K562 (cell line): ENCODE measurements around the gene RPTOR. TPM values are rescaled to one million over a fixed set of nuclear protein-coding genes. Genes with fewer than 3 reads are reported as not detected.

ENCODE experiments used
- ATAC-seq: fragments of 200-7000 bp; cut with Tn5 transposase; 3 replicates; pipeline ENCODE4 v1.9.1; 2020; ENCODE audit warnings: moderate library complexity
- BruUV-seq: library from RNA; stranded (reverse); fragments of 400-500 nt; replicated peaks from 2 replicates; lab custom pipeline; 2021; lab: Mats Ljungman, UMichigan
- CTCF ChIA-PET: fragments of 300-600 bp; formaldehyde crosslinking; extraction: SDS; loops from one replicate; lab custom pipeline; 2021; ENCODE audit warnings: low intra/inter-chr PET ratio; lab: Yijun Ruan, JAX
- POLR2A ChIA-PET: fragments of 300-600, 350-650 bp; sonication (Branson Sonifier 250); formaldehyde crosslinking; extraction: SDS; loops from one replicate; lab custom pipeline; 2021; ENCODE audit warnings: antibody characterized with exemption, inconsistent platforms; lab: Yijun Ruan, JAX
- DNase-seq, 4 experiments: peaks; one replicate each; pipeline versions ENCODE4 v3.0.0 to v3.0.0-alpha.2; 2011 to 2018; ENCODE audit warnings: low spot score in 3 of 4, mixed read lengths in 3 of 4; ENCODE audit errors: extremely low read depth in 1 of 4
- FAIRE-seq: peaks from 2 replicates; lab custom pipeline; 2011; peaks lifted over from hg19 to GRCh38; lab: Jason Lieb, UNC
- H2AFZ ChIP-seq: 2 replicates; pipeline ENCODE4 v1.6.0; 2011; ENCODE audit warnings: low read depth, low read length, control low read depth, inconsistent platforms
- H3K27ac ChIP-seq: fragments of 200-600 bp; 3 replicates; pipeline ENCODE4 v1.8.0; 2011; ENCODE audit warnings: low read depth, mild to moderate bottlenecking, control low read depth, inconsistent platforms, low read length, moderate library complexity, mixed read lengths; ENCODE audit errors: extremely low read depth
- H3K27me3 ChIP-seq, 2 experiments: fragments of 300-600 bp in 1 of 2; 2 replicates in 1 of 2; 3 replicates in 1 of 2; pipeline versions ENCODE4 v1.6.0 to v1.8.0; 2011; ENCODE audit warnings: inconsistent platforms in 2 of 2, low read length in 2 of 2, mild to moderate bottlenecking in 1 of 2, mixed read lengths in 1 of 2, moderate library complexity in 1 of 2; ENCODE audit not compliant: control insufficient read depth in 2 of 2, insufficient read depth in 2 of 2
- H3K36me3 ChIP-seq: fragments of 300-600 bp; 3 replicates; pipeline ENCODE4 v1.8.0; 2011; ENCODE audit warnings: mild to moderate bottlenecking, low read length, inconsistent platforms; ENCODE audit not compliant: control insufficient read depth, insufficient read depth
- H3K4me1 ChIP-seq, 2 experiments: fragments of 200-600 bp in 1 of 2; replicated peaks in 1 of 2; 2 replicates in 1 of 2; 3 replicates in 1 of 2; pipeline versions ENCODE4 v1.5.1 to v1.8.0; 2011; ENCODE audit warnings: inconsistent platforms in 2 of 2, low read length in 2 of 2, mild to moderate bottlenecking in 1 of 2, mixed read lengths in 1 of 2, moderate library complexity in 1 of 2; ENCODE audit not compliant: control insufficient read depth in 2 of 2, insufficient read depth in 2 of 2
- H3K4me2 ChIP-seq: 2 replicates; pipeline ENCODE4 v1.6.1; 2011; ENCODE audit warnings: low read length, control low read depth, inconsistent platforms, mixed read lengths; ENCODE audit not compliant: insufficient read depth
- H3K4me3 ChIP-seq: fragments of 200-600 bp; sonication (generic), shearing (Covaris generic); 2 replicates; pipeline ENCODE4 v1.5.1; 2016; ENCODE audit warnings: control low read depth, inconsistent platforms
- H3K79me2 ChIP-seq: fragments of 200-600 bp; 3 replicates; pipeline ENCODE4 v1.8.0; 2011; ENCODE audit warnings: low read length, inconsistent platforms; ENCODE audit not compliant: control insufficient read depth, insufficient read depth
- H3K9ac ChIP-seq, 2 experiments: 2 replicates each; pipeline versions ENCODE4 v1.6.0 to v1.6.1; 2011; ENCODE audit warnings: low read depth in 2 of 2, low read length in 2 of 2, control low read depth in 1 of 2, inconsistent platforms in 1 of 2, mild to moderate bottlenecking in 1 of 2, mixed read lengths in 1 of 2; ENCODE audit not compliant: insufficient read depth in 1 of 2
- H3K9me1 ChIP-seq: one replicate; pipeline ENCODE4 v1.6.0; 2011; ENCODE audit warnings: inconsistent platforms, mild to moderate bottlenecking, low read length, moderate library complexity; ENCODE audit not compliant: control insufficient read depth, insufficient read depth
- H3K9me3 ChIP-seq: replicated peaks from 2 replicates; pipeline ENCODE4 v1.5.1; 2011; ENCODE audit warnings: low read depth, low read length, inconsistent platforms; ENCODE audit not compliant: control insufficient read depth, insufficient read depth
- H4K20me1 ChIP-seq: replicated peaks from 2 replicates; pipeline ENCODE4 v1.6.1; 2011; ENCODE audit warnings: low read length, inconsistent platforms, mixed read lengths; ENCODE audit not compliant: control insufficient read depth, insufficient read depth
- NCOR1 ChIP-seq: fragments of 450-650 bp; IDR thresholded peaks from 2 replicates; pipeline ENCODE4 v1.6.1; 2016; ENCODE audit warnings: mild to moderate bottlenecking, moderate library complexity
- POLR2G ChIP-seq: fragments of 200-400 bp; formaldehyde crosslinking; IDR thresholded peaks from 2 replicates; pipeline ENCODE4 v1.6.1; 2017; ENCODE audit warnings: low read depth, mild to moderate bottlenecking, antibody characterized with exemption, low read length, moderate library complexity
- ZNF197 ChIP-seq: fragments of 200-800 bp; sonication (Bioruptor generic); IDR thresholded peaks from 2 replicates; pipeline ENCODE4 v1.6.1; 2016; ENCODE audit warnings: low read depth, missing genetic modification characterization, missing compliant biosample characterization
- ZNF644 ChIP-seq: fragments of 200-800 bp; sonication (Bioruptor generic); IDR thresholded peaks from 2 replicates; pipeline ENCODE4 v1.6.1; 2016; ENCODE audit warnings: low read depth, missing genetic modification characterization, missing compliant biosample characterization
- WGBS: fragments of 100-300 bp; shearing (Covaris generic); methylation state at CpG from one replicate; pipeline ENCODE4 v1.1.6; 2016; ENCODE audit warnings: low coverage, mixed read lengths; ENCODE audit not compliant: insufficient coverage; ENCODE audit errors: missing lambda C conversion rate; 5-methylcytosine and 5-hydroxymethylcytosine counted together
- in situ Hi-C: fragments of 300-500 bp; cut with MboI; formaldehyde crosslinking; loops from 4 replicates; pipeline ENCODE4 v1.15.0; 2018; ENCODE audit warnings: inconsistent platforms, mixed read lengths
- intact Hi-C: fragments of 100-400 bp; cut with micrococcal nuclease; formaldehyde crosslinking; loops from 2 replicates; pipeline ENCODE4 v1.14.2; 2022
- polyA plus RNA-seq, 8 experiments: library from polyadenylated mRNA; depleted of rRNA in 4 of 8; stranded (reverse) in 5 of 8; unstranded in 3 of 8; fragments of >200 nt; fragmentation: Nextera tagmentation in 2 of 8; fragmentation: Illumina TruSeq in 1 of 8; extraction: Ambion mirVana in 2 of 8; extraction: Trizol in 1 of 8; gene quantifications; 2 replicates each; pipeline versions ENCODE4 v1.2.1 to v1.2.3, GENCODE V29; 2011 to 2014; ENCODE audit warnings: inconsistent platforms in 1 of 8, missing spikeins in 1 of 8
- total RNA-seq, 7 experiments: library from RNA; depleted of rRNA in 6 of 7; stranded (reverse); fragments of >200 nt in 6 of 7; fragmentation: Illumina TruSeq in 2 of 7; extraction: Trizol in 2 of 7; gene quantifications; 2 replicates each; pipeline versions ENCODE4 v1.2.1 to v1.2.3, GENCODE V29; 2011 to 2021; ENCODE audit warnings: low replicate concordance in 1 of 7
- TF ChIP-seq, protein P1 (sequence below), 2 experiments: fragments of 450-650 bp in 1 of 2; IDR thresholded peaks; 2 replicates each; pipeline ENCODE4 v1.6.1; 2011 to 2017; ENCODE audit warnings: low read depth in 2 of 2, antibody characterized with exemption in 1 of 2, borderline replicate concordance in 1 of 2, low read length in 1 of 2, mild to moderate bottlenecking in 1 of 2, mixed read lengths in 1 of 2; ENCODE audit not compliant: control insufficient read depth in 1 of 2
- TF ChIP-seq, protein P2 (sequence below): sonication (generic); formaldehyde crosslinking; IDR thresholded peaks from 2 replicates; pipeline ENCODE4 v1.8.0; 2022; ENCODE audit warnings: mild to moderate bottlenecking, missing genetic modification reagents
- TF ChIP-seq, protein P3 (sequence below): sonication (generic); formaldehyde crosslinking; IDR thresholded peaks from 2 replicates; pipeline ENCODE4 v1.8.1; 2023; ENCODE audit warnings: mild to moderate bottlenecking, missing genetic modification reagents
- TF ChIP-seq, protein P4 (sequence below): IDR thresholded peaks from 2 replicates; pipeline ENCODE4 v1.6.1; 2012; ENCODE audit warnings: low read depth, low read length, improper control_type of control experiment, borderline replicate concordance

RPTOR gene
- total and polyA plus RNA-seq, 9 of the 15 experiments (the other 6 are each of a cell fraction or from before 2014, with no cell fraction given), result 0.24 to 54.1 (median 10.2) TPM

DNA sequence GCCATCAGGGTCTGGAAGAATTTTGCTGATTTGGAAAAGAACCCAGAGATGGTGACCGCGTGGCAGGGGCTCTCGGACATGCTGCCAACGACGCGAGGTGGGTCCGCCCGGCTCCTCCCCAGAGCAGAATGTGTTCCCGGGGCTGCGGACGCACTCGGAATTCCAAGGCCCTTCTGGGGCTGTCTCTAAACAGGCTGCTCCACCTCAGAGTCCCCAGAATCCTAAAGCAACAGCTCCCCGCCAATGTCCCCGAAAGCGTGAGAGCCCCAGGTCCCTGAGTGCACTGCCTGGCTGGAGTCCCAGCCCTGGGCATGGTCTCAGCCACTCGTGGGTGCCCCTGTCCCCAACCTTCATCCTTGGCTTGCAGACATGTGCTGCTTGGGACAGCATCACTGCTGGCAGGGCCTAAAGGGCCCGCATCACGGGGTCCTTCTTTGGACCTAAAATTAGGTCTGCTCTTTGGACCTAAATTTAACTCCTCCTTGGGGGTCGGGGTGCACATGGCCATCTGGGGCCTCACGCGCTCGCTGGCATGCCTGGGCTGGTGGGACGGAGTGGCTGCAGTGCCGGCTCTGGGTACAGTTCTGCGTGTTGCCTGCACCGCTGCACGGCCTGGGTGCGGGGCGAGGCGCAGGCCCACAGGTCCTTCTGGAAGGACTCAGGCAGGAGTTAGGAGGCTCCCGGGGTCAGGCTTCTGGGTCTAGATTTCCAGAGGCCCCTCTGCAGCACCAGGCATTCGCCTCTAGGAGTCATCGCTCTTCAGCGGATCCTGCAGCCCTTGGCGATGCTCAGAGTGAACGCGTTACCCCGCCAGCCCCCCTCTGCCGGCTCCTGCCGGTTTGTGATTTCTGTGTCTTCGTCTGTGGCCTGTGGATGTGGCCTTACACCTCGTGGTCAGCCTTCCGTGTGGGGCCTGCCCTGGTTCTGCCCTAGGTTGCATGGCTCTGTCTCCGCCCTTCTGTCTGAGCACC lies 405.1 kb downstream of the RPTOR start:
- Histone ChIP-seq H2AFZ (no peak overlapping the region), H3K36me3 (peaks cover 42% of the 10 kb centered on the region; the same call in 1 of the 3 replicates), H3K27ac (no peak overlapping the region), H3K9me3 (no peaks in the 10 kb centered on the region), H3K4me3 (no peak overlapping the region), H3K4me2 (no peak overlapping the region), H3K9me1 (no peaks in the 10 kb centered on the region), H3K9ac (no peak overlapping the region), H3K27me3 (no peaks in the 10 kb centered on the region), H4K20me1 (no peaks in the 10 kb centered on the region), H3K4me1 (peaks cover 0 to 13% of the 10 kb centered on the region in 2 experiments; a peak in 1 of 5 replicates), H3K79me2 (no peaks in the 10 kb centered on the region)
- DNase-seq (no peak), ATAC-seq (no peak), FAIRE-seq (no peak)
- intact Hi-C loops (no loop called here), in situ Hi-C loops (no loop called here)
- POLR2A ChIA-PET, result no interaction called here
- CTCF ChIA-PET, result no interaction called here
- 85% methylated on average over 34 of the region's 44 CpGs for WGBS
- BruUV-seq, result no TSS peak
- TF ChIP-seq, protein P1, sequence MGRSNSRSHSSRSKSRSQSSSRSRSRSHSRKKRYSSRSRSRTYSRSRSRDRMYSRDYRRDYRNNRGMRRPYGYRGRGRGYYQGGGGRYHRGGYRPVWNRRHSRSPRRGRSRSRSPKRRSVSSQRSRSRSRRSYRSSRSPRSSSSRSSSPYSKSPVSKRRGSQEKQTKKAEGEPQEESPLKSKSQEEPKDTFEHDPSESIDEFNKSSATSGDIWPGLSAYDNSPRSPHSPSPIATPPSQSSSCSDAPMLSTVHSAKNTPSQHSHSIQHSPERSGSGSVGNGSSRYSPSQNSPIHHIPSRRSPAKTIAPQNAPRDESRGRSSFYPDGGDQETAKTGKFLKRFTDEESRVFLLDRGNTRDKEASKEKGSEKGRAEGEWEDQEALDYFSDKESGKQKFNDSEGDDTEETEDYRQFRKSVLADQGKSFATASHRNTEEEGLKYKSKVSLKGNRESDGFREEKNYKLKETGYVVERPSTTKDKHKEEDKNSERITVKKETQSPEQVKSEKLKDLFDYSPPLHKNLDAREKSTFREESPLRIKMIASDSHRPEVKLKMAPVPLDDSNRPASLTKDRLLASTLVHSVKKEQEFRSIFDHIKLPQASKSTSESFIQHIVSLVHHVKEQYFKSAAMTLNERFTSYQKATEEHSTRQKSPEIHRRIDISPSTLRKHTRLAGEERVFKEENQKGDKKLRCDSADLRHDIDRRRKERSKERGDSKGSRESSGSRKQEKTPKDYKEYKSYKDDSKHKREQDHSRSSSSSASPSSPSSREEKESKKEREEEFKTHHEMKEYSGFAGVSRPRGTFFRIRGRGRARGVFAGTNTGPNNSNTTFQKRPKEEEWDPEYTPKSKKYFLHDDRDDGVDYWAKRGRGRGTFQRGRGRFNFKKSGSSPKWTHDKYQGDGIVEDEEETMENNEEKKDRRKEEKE (IDR thresholded peaks at IDR 0.05; ENCODE audit: borderline replicate concordance in 1 of 2, control insufficient read depth in 1 of 2, low read depth in 2 of 2, low read length in 1 of 2), result no peak
- TF ChIP-seq NCOR1 (no peak), POLR2G (peak; percentile 36; the same call in 1 of the 2 replicates), ZNF644 (tag) (no peak), ZNF197 (no peak)
- TF ChIP-seq, protein P2, sequence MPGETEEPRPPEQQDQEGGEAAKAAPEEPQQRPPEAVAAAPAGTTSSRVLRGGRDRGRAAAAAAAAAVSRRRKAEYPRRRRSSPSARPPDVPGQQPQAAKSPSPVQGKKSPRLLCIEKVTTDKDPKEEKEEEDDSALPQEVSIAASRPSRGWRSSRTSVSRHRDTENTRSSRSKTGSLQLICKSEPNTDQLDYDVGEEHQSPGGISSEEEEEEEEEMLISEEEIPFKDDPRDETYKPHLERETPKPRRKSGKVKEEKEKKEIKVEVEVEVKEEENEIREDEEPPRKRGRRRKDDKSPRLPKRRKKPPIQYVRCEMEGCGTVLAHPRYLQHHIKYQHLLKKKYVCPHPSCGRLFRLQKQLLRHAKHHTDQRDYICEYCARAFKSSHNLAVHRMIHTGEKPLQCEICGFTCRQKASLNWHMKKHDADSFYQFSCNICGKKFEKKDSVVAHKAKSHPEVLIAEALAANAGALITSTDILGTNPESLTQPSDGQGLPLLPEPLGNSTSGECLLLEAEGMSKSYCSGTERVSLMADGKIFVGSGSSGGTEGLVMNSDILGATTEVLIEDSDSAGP, result no peak
- TF ChIP-seq, protein P3, sequence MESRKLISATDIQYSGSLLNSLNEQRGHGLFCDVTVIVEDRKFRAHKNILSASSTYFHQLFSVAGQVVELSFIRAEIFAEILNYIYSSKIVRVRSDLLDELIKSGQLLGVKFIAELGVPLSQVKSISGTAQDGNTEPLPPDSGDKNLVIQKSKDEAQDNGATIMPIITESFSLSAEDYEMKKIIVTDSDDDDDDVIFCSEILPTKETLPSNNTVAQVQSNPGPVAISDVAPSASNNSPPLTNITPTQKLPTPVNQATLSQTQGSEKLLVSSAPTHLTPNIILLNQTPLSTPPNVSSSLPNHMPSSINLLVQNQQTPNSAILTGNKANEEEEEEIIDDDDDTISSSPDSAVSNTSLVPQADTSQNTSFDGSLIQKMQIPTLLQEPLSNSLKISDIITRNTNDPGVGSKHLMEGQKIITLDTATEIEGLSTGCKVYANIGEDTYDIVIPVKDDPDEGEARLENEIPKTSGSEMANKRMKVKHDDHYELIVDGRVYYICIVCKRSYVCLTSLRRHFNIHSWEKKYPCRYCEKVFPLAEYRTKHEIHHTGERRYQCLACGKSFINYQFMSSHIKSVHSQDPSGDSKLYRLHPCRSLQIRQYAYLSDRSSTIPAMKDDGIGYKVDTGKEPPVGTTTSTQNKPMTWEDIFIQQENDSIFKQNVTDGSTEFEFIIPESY (CRISPR knock-in tag), result peak; percentile 79
- TF ChIP-seq, protein P4, sequence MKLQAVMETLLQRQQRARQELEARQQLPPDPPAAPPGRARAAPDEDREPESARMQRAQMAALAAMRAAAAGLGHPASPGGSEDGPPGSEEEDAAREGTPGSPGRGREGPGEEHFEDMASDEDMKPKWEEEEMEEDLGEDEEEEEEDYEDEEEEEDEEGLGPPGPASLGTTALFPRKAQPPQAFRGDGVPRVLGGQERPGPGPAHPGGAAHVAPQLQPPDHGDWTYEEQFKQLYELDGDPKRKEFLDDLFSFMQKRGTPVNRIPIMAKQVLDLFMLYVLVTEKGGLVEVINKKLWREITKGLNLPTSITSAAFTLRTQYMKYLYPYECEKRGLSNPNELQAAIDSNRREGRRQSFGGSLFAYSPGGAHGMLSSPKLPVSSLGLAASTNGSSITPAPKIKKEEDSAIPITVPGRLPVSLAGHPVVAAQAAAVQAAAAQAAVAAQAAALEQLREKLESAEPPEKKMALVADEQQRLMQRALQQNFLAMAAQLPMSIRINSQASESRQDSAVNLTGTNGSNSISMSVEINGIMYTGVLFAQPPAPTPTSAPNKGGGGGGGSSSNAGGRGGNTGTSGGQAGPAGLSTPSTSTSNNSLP, result no peak
